ENCODE measurements around the gene PAX8.

Gene PAX8

DNA sequence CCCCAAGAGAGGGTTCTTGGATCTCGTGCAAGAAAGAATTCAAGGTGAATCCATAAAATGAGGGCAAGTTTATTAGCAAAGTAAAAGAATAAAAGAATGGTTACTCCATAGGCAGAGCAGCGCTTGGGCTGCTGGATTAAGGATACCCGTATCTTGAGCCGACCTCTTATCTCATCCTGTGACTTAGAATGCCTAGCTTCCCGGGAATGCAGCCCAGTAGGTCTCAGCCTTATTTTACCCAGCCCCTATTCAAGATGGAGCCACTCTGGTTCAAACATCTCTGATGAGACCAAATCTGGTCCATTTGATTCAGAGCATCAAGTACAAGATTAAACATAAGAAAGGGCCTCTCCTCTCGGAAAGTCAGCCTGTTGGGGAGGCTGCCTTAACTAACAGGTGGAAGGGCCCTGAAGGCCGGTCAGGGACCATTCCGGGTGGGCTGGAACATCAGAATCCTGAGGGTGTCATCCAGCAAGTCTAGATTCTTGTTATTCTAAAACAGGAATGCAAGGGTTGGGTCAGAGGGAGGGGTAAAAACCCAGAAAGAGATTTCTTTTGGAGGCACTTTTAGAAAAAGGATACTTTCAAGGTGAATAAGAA is 99.2 kb downstream of the PAX8 start:
- DNase-seq, result no peak

DNA sequence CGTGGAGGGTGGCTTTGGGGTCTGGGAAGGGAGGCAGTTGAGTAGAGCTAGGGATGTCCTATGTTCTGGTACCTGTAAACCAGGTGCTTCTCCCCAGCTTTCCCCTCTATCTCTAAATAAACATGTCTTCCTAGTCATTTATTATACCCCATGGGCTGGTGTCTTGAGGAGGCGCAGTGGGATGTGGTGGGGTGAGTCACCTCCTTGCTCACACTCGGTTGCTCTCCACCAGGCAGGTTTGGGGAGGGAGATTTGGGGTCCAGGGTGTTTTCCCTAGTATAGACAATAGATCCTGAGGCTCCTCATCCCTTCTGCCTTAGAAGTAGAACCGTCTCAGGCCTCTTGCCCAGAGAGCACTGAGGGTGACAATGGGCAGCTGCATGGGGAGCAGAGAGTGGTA is 99.8 kb downstream of the PAX8 start:
- peak; percentile 52 for DNase-seq

DNA sequence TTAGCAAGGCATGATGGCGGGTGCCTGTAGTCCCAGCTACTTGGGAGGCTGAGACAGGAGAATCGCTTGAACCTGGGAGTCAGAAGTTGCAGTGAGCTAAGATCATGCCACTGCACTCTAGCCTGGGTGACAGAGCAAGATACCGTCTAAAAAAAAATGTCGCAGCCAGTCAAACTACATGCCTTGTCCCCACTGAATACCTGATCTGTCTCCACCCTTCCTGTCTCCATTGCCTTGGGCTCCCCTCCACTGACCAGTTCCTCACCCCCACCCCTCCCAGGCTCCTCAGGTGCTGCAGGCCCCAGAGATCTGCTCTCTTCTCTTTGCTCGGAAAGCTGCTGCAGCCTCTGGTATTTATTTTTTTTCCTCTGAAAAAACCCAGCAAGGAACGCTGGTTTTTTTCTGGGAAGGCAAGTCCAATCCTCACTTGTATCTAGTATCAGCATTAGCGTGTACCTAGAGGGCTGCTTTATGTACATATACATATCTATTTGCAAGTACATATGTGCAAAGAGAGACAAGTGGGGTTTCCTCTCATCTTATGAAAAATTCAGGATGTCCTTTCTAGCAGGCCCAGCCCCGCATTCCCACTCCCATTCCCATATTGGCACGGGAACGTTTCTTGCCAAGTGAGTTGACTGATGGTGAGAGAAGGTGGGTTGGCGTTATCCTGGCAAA is 100.5 kb downstream of the PAX8 start:
- DNase-seq, result no peak

DNA sequence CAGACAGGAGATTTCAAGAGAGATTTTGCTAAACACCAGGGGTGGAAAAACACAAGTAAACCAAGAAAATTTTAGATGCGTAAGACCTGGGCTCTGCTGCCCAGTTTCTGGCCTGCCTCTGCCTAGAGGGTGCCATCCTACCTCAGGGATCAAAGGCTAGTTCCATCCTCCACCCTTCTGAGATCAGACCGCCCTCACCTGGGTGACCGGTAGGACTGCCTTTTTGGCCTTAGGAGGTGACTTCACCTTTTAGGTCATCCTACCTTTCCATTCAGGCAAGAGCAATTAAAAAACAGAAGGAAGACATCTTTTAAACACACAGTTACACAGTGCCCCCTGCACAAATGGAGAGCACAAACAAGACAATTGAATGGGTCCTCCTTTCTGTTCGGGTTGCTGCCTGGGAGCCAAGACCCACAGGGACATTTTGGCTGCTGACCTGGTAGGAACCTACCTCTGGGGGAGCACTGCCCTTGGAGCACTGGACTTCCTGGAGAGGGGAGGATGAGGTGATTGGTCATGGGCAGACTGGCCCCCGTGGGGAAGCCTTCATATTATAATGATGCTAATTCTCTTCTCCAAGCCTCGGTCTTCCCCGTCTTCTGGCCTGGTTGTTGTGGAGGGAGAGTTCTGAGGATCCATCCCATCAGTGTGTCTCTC is 101.9 kb downstream of the PAX8 start:
- DNase-seq, result no peak

DNA sequence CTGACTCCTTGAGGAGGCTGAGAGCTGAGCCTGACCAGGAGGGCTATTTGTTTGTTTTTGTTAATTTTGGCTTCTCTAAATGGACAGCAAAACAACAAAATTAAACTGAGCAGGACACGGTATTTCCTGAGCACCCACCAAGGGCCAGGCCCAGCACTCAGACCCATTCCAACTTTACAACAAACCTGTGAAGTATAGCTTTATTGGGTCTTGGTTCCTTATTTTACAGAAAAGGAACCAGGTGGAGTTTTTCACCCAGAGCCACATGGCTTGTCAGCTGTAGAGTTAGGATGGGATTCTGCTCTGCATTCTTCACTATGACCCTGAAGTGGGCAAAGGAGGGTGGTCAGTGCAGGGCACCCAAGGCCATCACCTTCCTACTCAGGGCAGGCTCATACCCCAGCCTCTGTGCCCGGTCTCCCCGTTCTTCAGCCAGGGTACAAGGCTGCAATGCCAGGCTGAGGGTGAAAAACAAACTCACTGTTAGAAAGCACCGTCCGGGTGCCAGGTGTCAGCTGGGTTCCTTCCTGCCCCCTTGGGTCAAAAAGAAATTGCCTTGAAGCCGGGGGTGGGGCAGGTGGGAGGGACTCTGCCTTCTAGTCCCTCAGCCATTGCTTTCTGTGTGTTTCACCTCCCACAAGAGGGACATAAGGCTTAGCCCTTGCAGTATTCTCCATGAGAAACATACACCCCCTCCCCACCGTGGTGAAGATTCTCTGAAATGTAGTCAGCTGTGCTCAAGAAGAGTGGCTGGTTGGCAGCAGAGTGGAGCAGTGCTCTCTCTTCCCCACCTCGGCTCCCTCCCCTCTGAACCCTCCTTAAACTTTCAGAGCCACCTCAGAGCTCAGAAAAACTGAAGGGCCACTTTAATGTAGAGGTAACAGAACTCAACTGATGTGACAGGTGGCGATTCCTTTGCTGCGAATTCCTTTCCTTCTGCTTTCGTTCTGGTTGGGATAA is 102.7 kb downstream of the PAX8 start:
- no peak for DNase-seq

DNA sequence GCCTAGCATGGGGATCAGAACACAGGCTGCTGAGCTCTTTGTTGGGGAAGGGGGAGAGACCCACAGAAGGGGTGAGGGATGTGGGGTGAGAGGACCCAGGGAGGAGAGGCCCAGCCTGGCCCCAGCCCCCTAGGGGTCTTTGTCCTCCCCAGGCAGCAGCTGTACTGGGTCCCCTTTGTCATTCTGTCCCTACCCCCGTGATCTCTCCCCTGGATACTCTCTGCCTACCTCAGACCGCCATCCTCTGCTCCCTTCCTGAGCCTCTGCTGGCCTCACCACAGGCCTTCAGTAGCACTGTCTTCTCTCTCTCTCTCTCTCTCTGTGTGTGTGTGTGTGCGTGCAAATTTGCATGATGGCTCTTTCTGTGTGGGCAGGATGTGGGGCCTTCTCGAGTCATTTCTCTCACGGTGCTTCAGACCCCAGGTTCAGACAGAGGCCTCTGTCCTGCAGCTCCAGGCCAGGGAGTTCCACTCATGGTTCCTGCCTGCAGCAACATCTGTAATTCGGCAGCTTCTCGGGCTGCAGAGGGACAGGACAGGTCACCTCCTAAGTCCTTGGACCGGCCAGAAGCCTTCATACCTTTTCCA is 103.6 kb downstream of the PAX8 start:
- no peak for DNase-seq

DNA sequence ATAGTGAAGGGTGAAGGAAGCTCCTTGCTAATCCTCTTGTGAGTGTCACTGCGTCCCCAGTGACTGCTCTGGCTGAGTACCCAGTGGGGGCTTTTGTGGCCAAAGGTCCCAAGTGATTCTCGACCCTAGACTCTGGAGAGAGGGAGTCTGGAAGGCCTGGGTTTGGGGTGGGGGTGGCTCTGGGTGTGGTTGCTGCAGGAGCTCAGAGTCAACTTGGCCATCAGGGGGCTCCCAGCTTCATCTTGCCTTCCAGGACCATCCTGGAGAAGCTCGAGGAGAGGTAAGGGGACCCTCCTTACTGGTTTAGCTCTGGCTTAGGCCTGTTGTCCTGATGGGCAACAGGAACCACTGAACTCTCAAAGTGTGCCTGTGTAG is 104.4 kb downstream of the PAX8 start:
- DNase-seq, result no peak

DNA sequence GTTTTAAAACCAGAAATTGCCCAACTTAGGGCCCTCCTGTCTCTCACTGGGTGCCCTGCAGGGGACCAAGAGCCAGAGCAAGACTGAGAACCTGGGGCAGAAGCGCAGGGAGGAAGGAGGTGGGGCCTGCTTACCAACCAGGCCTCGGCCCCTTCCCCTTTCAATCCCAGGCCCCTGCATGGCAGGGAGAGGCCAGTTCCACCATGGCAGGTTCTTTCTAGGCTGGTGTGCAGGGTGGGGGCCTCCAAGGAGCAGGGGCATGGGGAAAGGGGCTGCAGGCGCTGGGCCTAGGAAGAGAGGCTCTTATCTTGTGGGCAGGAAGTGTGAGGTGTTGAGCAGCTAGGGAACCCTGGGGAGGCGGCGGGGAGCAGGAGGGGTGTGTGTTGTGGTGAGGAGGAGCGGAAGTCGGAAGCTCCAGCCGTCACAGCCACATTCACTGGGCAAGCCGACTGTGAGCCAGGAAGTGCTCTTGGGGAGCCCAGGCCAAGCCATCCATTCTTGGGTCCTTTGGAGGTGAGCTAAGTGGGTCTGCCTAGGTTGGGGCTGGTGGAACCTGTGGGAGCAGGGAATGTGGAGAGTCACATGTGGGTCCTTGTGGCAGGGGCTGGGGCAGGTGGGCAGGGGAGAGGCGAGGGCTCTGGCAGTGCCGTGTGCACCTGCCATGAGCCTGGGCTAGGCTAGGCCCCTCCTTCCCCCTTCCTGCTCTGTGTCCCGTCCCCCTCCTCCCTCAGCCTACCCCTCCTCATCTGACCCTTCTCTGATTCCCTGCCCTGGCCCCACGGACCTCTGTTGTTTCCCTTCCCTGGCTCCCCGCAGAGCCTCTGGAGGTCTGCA is 105.0 kb downstream of the PAX8 start, which contains the start of gene PSD4:
TSS of gene PSD4 (plus strand) at position 430 of the 834 bp plus-strand sequence. CDS start 8,486 bp downstream, outside the sequence.
- peak; percentile 73 for DNase-seq

DNA sequence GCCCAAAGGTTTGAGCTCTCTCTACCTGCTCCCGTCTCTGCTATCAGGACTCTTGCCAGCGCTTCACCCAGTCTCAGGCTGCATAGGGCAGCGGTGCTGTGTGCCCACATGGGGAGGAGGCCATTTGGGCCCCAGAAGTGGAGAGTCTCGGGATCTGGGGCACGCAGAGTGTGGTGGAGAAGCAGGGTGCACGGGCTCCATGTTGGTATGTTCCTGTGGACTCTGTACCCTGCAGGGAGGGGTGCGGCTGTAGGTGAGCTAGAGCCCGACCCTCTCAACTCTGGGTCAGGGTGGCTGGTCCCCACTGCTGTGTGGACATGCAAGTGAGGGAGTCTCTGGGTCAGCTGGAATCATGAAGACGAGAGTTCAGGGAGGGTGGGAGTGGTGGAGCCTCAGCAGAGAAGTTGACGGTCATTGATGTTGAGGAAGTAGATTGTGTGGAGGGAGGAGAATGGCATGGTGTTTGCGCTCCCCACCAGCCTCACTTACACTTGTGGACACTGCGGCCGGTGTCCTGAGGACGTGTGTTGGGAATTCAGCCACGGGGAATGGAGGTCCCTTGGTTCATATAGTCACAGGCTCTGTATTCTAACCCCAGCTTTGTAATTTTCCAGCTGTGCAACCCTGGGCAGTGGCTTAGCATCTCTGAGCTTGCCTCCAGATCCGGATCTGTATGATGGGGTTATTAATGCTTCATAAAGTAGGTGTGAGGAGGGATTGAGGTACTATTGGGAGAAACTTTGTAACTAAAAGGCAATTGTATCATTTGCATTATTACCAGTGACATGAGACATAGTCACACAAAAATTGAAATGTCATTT is 105.8 kb downstream of the PAX8 start:
- DNase-seq, result no peak

DNA sequence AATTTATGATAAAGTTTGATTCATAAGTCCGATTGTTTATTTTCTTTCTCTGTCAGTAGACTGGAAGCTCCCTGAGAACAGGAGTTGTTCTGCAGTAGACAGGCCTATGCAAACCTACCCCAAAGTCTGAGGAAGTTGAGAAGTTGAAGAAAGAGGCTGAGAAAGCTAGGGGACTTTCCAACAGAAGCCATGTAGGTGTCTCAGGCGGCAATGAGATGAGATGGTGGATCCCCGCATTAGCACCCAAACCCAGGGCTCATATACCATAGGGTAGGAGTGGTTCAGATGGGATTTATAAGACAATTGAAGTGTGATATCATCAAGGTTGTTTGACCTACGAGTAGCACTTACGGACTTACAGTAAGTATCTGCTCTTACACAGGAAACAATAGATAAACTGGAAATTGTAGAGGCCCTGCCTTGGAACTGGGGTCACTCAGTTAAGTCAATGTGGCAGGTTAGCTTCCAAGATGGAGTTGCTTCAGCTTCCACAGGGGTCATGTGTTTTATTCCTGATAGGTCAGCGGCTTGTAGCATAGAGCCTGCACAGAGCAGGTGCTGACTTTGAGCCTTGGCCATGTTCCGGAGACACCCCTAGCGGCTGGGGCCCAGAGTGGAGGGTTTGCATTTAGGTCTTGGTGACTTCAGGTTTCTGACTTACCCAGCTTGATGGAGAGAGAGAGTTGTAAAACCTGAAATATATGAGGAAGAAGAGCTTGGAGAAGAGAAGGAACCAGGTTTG is 107.2 kb downstream of the PAX8 start:
- no peak for DNase-seq

DNA sequence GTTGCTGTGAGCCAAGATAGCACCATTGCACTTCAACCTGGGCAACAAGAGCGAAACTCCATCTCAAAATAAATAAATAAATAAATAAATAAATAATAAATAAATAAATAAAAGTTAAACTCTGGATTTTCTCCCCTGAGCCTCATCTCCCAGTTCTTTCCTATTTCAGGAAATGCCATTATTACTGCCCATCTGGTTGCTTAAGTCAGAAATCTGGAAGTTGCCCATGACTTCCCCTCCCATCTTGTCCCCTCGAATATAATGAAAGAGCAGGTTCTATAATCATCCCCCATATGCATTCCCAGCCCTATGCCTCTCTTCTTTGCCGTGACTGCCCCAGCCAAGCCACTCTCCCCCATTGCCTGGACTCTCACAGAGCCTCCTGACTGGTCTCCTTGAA is 109.1 kb downstream of the PAX8 start:
- DNase-seq, result no peak

DNA sequence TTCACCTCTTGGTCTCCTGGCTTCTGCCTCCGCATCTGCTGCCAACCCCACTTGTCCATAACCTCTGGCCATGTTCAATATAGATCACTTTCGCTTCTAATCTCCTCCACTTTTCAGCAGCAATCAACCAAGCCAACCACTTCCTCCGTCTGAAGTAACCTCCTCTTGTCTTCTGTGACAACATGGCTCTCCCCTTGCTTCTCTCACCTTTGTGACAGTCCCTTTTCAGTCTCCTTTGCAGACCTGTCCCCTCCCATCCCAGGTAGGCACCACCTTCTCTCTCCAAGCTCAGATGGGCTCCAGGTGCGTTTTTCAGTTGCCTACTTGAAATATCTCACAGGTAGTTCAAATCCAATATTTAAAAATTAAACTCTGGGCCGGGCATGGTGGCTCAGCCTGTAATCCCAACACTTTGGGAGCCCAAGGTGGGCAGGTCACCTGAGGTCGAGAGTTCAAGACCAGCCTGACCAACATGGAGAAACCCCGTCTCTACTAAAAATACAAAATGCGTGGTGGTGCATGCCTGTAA is 109.7 kb downstream of the PAX8 start:
- DNase-seq, result no peak

DNA sequence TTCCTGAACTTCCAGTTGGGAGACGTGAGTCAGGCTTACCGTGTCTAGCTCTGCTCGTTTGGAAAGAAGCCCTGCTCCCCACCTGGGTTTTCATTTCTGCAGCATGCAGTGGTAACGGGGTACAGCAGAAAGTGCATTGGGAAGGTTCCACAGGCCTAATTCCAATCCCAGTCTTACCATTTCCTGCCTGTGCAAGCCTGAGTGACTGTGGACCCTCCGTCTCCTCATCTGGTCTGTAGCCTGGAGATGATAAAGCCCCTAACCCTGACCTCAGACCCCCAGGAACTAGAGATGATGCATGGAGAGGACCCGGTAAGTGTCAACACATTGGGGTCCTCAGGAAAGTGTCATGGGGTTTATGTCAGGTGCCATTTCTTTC is 110.8 kb downstream of the PAX8 start:
- no peak for DNase-seq

DNA sequence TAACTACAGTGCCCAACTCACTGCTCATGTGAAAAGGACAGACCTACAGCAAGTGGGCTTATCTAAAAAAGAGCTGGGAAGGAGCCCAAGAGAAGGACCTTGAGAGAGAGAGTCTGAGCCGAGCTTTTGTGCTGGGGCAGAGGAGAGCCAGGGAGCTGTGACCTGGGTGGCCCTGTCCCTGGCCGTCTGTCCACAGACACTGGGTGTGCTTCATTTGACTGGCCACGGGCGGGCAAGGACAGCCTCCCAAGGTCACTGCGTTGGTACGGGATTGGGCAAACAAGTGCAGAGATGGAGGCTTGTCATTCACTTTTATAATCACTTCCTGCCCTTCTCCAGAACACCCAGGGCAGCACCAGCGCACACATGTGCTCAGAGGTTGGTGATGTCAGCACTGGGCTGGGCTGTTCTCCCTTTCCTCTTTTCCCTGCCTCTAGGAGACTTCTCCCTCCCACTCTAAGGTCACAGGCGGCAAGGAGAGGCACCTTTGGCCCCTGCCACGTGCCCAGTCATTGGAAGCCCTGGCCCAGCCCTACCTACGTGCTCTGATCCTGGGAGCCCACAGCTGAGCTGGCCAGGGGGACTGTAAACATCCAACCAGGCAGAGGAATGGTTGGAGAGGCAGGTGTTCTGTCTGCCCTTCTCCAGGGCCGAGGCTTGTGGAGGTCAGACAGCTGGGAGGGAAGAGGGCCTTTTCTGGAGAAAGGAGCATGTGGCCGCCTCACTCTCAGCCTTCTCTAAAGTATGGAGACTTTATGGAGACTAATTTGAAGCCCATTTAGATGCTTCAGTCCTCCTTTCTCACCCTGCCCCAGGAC is 111.4 kb downstream of the PAX8 start:
- DNase-seq, result no peak

DNA sequence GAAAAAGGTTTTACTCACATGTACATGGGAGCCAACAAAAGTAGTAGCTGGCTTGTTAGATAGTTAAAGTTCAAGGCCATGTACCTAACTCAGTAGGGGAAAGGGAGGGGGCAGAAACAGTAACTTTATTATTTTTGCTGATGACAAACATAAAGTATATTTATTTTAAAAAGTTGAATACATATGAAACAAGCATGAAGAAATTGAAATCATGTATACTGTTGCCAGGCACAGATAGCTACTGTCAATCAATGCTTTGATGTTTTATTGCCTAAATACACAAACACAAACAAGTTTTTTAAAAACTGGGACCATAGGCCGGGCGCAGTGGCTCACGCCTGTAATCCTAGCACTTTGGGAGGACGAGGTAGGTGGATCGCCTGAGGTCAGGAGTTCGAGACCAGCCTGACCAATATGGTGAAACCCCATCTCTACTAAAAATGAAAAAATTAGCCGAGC is 112.5 kb downstream of the PAX8 start:
- no peak for DNase-seq
